Calu3 (cell line): ENCODE measurements around the gene OTOGL. TPM values are rescaled to one million over a fixed set of nuclear protein-coding genes. Genes with fewer than 3 reads are reported as not detected.
"Not testable (repeated sequence)": the region's sequence is repeated elsewhere in the genome, so short reads cannot be mapped to it uniquely, and the experiment has no call there.

Source experiments
- BruUV-seq: library from RNA; stranded (reverse); fragments of 400-500 nt; replicated peaks from 2 replicates; lab custom pipeline; 2021; lab: Mats Ljungman, UMichigan
- CTCF ChIA-PET: fragments of 300-600 bp; sonication (Branson Sonifier 250); formaldehyde crosslinking; loops from one replicate; lab custom pipeline; 2022; ENCODE audit warnings: antibody characterized with exemption; lab: Charles Lee
- DNase-seq: peaks from one replicate; pipeline ENCODE4 v3.0.0; 2022
- H3K27ac Mint-ChIP-seq: one replicate; pipeline ENCODE4 v1.8.0; 2022; ENCODE audit warnings: mixed read lengths; ENCODE audit not compliant: unreplicated experiment
- H3K27me3 Mint-ChIP-seq: one replicate; pipeline ENCODE4 v1.8.0; 2022; ENCODE audit warnings: mixed read lengths; ENCODE audit not compliant: unreplicated experiment
- H3K36me3 Mint-ChIP-seq: one replicate; pipeline ENCODE4 v1.8.0; 2022; ENCODE audit warnings: mild to moderate bottlenecking, moderate library complexity, mixed read lengths; ENCODE audit not compliant: insufficient read depth, unreplicated experiment
- H3K4me1 Mint-ChIP-seq: one replicate; pipeline ENCODE4 v1.8.0; 2022; ENCODE audit warnings: mild to moderate bottlenecking, low read depth, mixed read lengths; ENCODE audit not compliant: unreplicated experiment
- H3K4me3 Mint-ChIP-seq: one replicate; pipeline ENCODE4 v1.8.0; 2022; ENCODE audit warnings: mild to moderate bottlenecking, low read depth, moderate library complexity, mixed read lengths; ENCODE audit not compliant: unreplicated experiment
- H3K9me3 Mint-ChIP-seq: one replicate; pipeline ENCODE4 v1.8.0; 2022; ENCODE audit warnings: low read depth, mixed read lengths; ENCODE audit not compliant: unreplicated experiment
- CTCF ChIP-seq: fragments of 200-600 bp; IDR thresholded peaks from one replicate; pipeline ENCODE4 v1.8.0; 2022; ENCODE audit warnings: antibody characterized with exemption; ENCODE audit not compliant: unreplicated experiment
- intact Hi-C: fragments of 100-400 bp; cut with micrococcal nuclease; formaldehyde crosslinking; loops from one replicate; pipeline ENCODE4 v1.10.0; 2022; ENCODE audit not compliant: unreplicated experiment
- total RNA-seq: library from RNA; stranded (reverse); gene quantifications from 2 replicates; pipeline ENCODE4 v1.2.3, GENCODE V29; 2022

The OTOGL gene
- total RNA-seq, 1 experiment from 2014 or later = 0.09 TPM

GRCh38 chr12:80059875-80060274, 39.5 kb upstream of the OTOGL start:
- Mint-ChIP-seq H3K36me3 (no peaks in the 10 kb centered on the region), H3K27me3 (no peaks in the 10 kb centered on the region), H3K4me3 (no peak overlapping the region), H3K9me3 (no peaks in the 10 kb centered on the region), H3K4me1 (no peaks in the 10 kb centered on the region), H3K27ac (no peak overlapping the region)
- no peak for DNase-seq
- no TSS peak for BruUV-seq
- CTCF ChIA-PET = no interaction called here
- intact Hi-C loops = no loop called here
- no peak for TF ChIP-seq CTCF

GRCh38 chr12:80064269-80064668, 35.1 kb upstream of the OTOGL start:
- intact Hi-C loops = no loop called here
- Mint-ChIP-seq H3K4me1 (no peaks in the 10 kb centered on the region), H3K4me3 (no peak overlapping the region), H3K9me3 (no peaks in the 10 kb centered on the region), H3K36me3 (no peaks in the 10 kb centered on the region), H3K27ac (no peak overlapping the region), H3K27me3 (no peaks in the 10 kb centered on the region)
- no peak for DNase-seq
- no TSS peak for BruUV-seq
- CTCF ChIA-PET = no interaction called here
- TF ChIP-seq CTCF = no peak

- no peak for TF ChIP-seq CTCF
- Mint-ChIP-seq H3K36me3 (no peaks in the 10 kb centered on the region), H3K27ac (no peak overlapping the region), H3K27me3 (no peaks in the 10 kb centered on the region), H3K9me3 (no peaks in the 10 kb centered on the region), H3K4me1 (no peaks in the 10 kb centered on the region), H3K4me3 (no peak overlapping the region)
- BruUV-seq = no TSS peak
- intact Hi-C loops = no loop called here
- CTCF ChIA-PET = interaction anchor here (0.6 kb wide), 1 partner anchor 20 kb away, joined by 6 read pairs; no protein-coding TSS in a partner anchor
- no peak for DNase-seq
Observed at GRCh38 chr12:80064951-80065350, 34.4 kb upstream of the OTOGL start.

GRCh38 chr12:80068173-80068572, 31.2 kb upstream of the OTOGL start:
- no peaks in the 10 kb centered on the region for H3K27me3 Mint-ChIP-seq
- H3K9me3 Mint-ChIP-seq = no peaks in the 10 kb centered on the region
- BruUV-seq = no TSS peak
- intact Hi-C loops = no loop called here
- no peaks in the 10 kb centered on the region for H3K4me1 Mint-ChIP-seq
- DNase-seq = no peak
- CTCF ChIA-PET = no interaction called here
- H3K36me3 Mint-ChIP-seq = no peaks in the 10 kb centered on the region
- no peak for TF ChIP-seq CTCF
- no peak overlapping the region for H3K27ac Mint-ChIP-seq
- no peak overlapping the region for H3K4me3 Mint-ChIP-seq

GRCh38 chr12:80083892-80084614, 15.3 kb upstream of the OTOGL start:
- peak; percentile 73 for DNase-seq
- Mint-ChIP-seq H3K4me1 (peaks cover 30% of the 10 kb centered on the region), H3K9me3 (peaks cover 22% of the 10 kb centered on the region)
- H3K36me3 Mint-ChIP-seq, H3K27me3 Mint-ChIP-seq, H3K27ac Mint-ChIP-seq, H3K4me3 Mint-ChIP-seq, BruUV-seq: not testable (repeated sequence)
- CTCF ChIA-PET = interaction anchor here (0.6 kb wide), 3 partner anchors 11 to 455 kb away, joined by 3 to 4 read pairs (median 4); no protein-coding TSS in a partner anchor
- intact Hi-C loops = loop anchor here (10.0 kb wide), 1 partner anchor 149 kb away; the partner anchor contains the start of gene PPP1R12A
